OCI-LY7 (cell line): ENCODE measurements around the gene GPX6.

ENCODE experiments used
- EZH2phosphoT487 ChIP-seq: fragments of 200-600 bp; sonication (generic); IDR thresholded peaks from 2 replicates; pipeline ENCODE4 v1.6.1; 2018; ENCODE audit warnings: low read depth, borderline replicate concordance, mild to moderate bottlenecking, mixed run types, antibody characterized with exemption, low read length, moderate library complexity, mixed read lengths
- TF ChIP-seq, protein P1 (sequence below): fragments of 200-600 bp; sonication (generic); conservative IDR thresholded peaks from 2 replicates; pipeline ENCODE4 v1.5.1; 2014; ENCODE audit warnings: mild to moderate bottlenecking, antibody characterized with exemption, low read length, moderate library complexity, mixed read lengths

DNA sequence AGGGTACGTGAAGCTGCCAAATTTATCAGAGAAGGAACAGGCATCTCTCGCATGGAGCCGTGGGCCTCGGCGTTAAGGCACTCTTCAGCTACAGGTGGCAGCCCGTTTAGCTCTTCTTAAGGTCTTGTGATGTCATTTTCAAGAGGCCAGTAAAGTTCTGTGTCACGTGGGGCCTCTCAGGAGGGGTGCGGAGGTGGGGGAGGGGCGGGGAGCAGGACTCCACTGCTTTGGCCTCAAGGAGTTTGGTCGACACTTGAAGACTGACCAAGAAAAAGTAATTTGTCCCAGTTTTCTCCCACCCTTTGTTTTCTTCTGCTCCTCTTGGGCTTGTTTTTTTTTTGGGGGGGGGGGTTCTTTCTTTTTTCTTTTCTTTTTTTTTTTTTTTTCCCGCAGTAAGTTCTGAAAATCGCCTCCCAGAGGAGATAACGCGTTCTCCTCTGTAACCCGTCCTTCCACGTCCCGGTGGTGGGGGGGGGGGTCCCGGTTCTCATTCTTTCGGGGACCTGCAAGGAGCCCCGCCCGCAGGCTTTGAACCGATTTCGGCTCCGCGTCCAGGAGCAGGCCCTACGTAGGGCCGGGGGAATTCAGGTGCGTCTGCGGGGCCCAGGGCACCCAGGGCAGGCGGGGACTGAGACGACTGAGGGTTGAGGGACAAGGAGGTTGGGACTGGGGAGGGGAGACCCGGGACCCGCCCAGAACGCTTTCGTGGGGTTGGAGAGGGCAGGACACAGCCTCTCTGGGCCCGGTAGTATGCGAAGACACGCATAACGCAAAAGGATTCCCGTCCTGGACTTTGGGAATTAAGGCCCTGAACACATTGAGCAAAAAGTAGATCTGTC, 26.0 kb downstream of the GPX6 start:
- TF ChIP-seq, protein P1, sequence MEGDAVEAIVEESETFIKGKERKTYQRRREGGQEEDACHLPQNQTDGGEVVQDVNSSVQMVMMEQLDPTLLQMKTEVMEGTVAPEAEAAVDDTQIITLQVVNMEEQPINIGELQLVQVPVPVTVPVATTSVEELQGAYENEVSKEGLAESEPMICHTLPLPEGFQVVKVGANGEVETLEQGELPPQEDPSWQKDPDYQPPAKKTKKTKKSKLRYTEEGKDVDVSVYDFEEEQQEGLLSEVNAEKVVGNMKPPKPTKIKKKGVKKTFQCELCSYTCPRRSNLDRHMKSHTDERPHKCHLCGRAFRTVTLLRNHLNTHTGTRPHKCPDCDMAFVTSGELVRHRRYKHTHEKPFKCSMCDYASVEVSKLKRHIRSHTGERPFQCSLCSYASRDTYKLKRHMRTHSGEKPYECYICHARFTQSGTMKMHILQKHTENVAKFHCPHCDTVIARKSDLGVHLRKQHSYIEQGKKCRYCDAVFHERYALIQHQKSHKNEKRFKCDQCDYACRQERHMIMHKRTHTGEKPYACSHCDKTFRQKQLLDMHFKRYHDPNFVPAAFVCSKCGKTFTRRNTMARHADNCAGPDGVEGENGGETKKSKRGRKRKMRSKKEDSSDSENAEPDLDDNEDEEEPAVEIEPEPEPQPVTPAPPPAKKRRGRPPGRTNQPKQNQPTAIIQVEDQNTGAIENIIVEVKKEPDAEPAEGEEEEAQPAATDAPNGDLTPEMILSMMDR = no peak
- TF ChIP-seq EZH2phosphoT487 = no peak
